HEK293 (cell line): ENCODE data around the gene REN.

Experiments
- CTCF ChIA-PET: fragments of 350-600 bp; formaldehyde crosslinking; extraction: SDS; loops from one replicate; lab custom pipeline; 2021; ENCODE audit warnings: antibody characterized with exemption; lab: Yijun Ruan, JAX
- POLR2A ChIA-PET: fragments of 300-600 bp; formaldehyde crosslinking; extraction: SDS; loops from one replicate; lab custom pipeline; 2020; ENCODE audit warnings: antibody characterized with exemption, inconsistent platforms; lab: Yijun Ruan, JAX
- H3K27ac ChIP-seq: fragments of 200-500 bp; sonication (Bioruptor generic); 2 replicates; pipeline ENCODE4 v1.5.1; 2014; ENCODE audit warnings: low read depth, low read length, control low read depth, inconsistent platforms; ENCODE audit errors: extremely low read depth
- H3K36me3 ChIP-seq, 2 experiments: fragments of 200-500 bp in 1 of 2; sonication (Bioruptor generic) in 1 of 2; 1 replicate in 1 of 2; 2 replicates in 1 of 2; pipeline ENCODE4 v1.5.1; 2014 to 2017; ENCODE audit warnings: inconsistent platforms in 2 of 2, low read length in 2 of 2; ENCODE audit not compliant: control insufficient read depth in 2 of 2, insufficient read depth in 1 of 2
- H3K4me1 ChIP-seq: fragments of 200-500 bp; sonication (Bioruptor generic); 2 replicates; pipeline ENCODE4 v1.5.1; 2014; ENCODE audit warnings: mild to moderate bottlenecking, low read length, inconsistent platforms; ENCODE audit not compliant: control insufficient read depth, insufficient read depth
- H3K4me3 ChIP-seq: 2 replicates; pipeline ENCODE4 v1.5.1; 2011; ENCODE audit warnings: low read depth, mild to moderate bottlenecking, control low read depth, low read length, moderate library complexity
- H3K9me3 ChIP-seq: fragments of 200-500 bp; sonication (Bioruptor generic); 2 replicates; pipeline ENCODE4 v1.5.1; 2014; ENCODE audit warnings: low read depth, low read length, inconsistent platforms; ENCODE audit not compliant: control insufficient read depth, insufficient read depth
- FEZF1 ChIP-seq: fragments of 450-650 bp; formaldehyde crosslinking; IDR thresholded peaks from 2 replicates; pipeline ENCODE4 v1.5.1; 2016; ENCODE audit warnings: missing biosample characterization, missing genetic modification characterization
- GLIS2 ChIP-seq: fragments of 450-650 bp; formaldehyde crosslinking; IDR thresholded peaks from 2 replicates; pipeline ENCODE4 v1.5.1; 2016; ENCODE audit warnings: missing biosample characterization, missing genetic modification characterization
- HOXA7 ChIP-seq: sonication (generic); formaldehyde crosslinking; IDR thresholded peaks from 2 replicates; pipeline ENCODE4 v1.8.1; 2022; ENCODE audit warnings: missing genetic modification reagents, borderline replicate concordance
- PATZ1 ChIP-seq: fragments of 450-650 bp; formaldehyde crosslinking; IDR thresholded peaks from 2 replicates; pipeline ENCODE4 v1.5.1; 2016; ENCODE audit warnings: missing biosample characterization, missing genetic modification characterization
- PRDM10 ChIP-seq: fragments of 450-650 bp; formaldehyde crosslinking; IDR thresholded peaks from 2 replicates; pipeline ENCODE4 v1.5.1; 2016; ENCODE audit warnings: missing biosample characterization, missing genetic modification characterization
- PRDM6 ChIP-seq: fragments of 450-650 bp; formaldehyde crosslinking; IDR thresholded peaks from 2 replicates; pipeline ENCODE4 v1.5.1; 2017; ENCODE audit warnings: missing biosample characterization, missing genetic modification characterization
- ZBTB1 ChIP-seq: fragments of 450-650 bp; formaldehyde crosslinking; IDR thresholded peaks from 2 replicates; pipeline ENCODE4 v1.5.1; 2016; ENCODE audit warnings: missing biosample characterization, missing genetic modification characterization
- ZBTB17 ChIP-seq: fragments of 450-650 bp; formaldehyde crosslinking; IDR thresholded peaks from 2 replicates; pipeline ENCODE4 v1.5.1; 2016; ENCODE audit warnings: missing biosample characterization, missing genetic modification characterization
- ZBTB26 ChIP-seq: fragments of 450-650 bp; formaldehyde crosslinking; optimal IDR thresholded peaks from 2 replicates; pipeline ENCODE3; 2016; ENCODE audit warnings: missing biosample characterization, mild to moderate bottlenecking, missing genetic modification characterization
- ZBTB49 ChIP-seq: fragments of 450-650 bp; formaldehyde crosslinking; IDR thresholded peaks from 2 replicates; pipeline ENCODE4 v1.5.1; 2016; ENCODE audit warnings: missing biosample characterization, missing genetic modification characterization, low read depth
- ZIC2 ChIP-seq: fragments of 450-650 bp; formaldehyde crosslinking; IDR thresholded peaks from 2 replicates; pipeline ENCODE4 v1.5.1; 2016; ENCODE audit warnings: missing biosample characterization, missing genetic modification characterization
- ZNF121 ChIP-seq: fragments of 450-650 bp; formaldehyde crosslinking; IDR thresholded peaks from 2 replicates; pipeline ENCODE4 v1.5.1; 2016; ENCODE audit warnings: missing biosample characterization, missing genetic modification characterization
- ZNF302 ChIP-seq: fragments of 450-650 bp; formaldehyde crosslinking; IDR thresholded peaks from 2 replicates; pipeline ENCODE4 v1.5.1; 2016; ENCODE audit warnings: missing biosample characterization, missing genetic modification characterization, low read depth
- ZNF391 ChIP-seq: fragments of 450-650 bp; formaldehyde crosslinking; IDR thresholded peaks from 2 replicates; pipeline ENCODE4 v1.5.1; 2016; ENCODE audit warnings: low read depth, missing biosample characterization, missing genetic modification characterization, borderline replicate concordance
- ZNF433 ChIP-seq: fragments of 450-650 bp; formaldehyde crosslinking; IDR thresholded peaks from 2 replicates; pipeline ENCODE4 v1.5.1; 2016; ENCODE audit warnings: missing biosample characterization, missing genetic modification characterization, low read depth
- ZNF449 ChIP-seq: fragments of 450-650 bp; formaldehyde crosslinking; IDR thresholded peaks from 2 replicates; pipeline ENCODE4 v1.5.1; 2017; ENCODE audit warnings: missing biosample characterization, mild to moderate bottlenecking, missing genetic modification characterization, moderate library complexity
- ZNF548 ChIP-seq: fragments of 450-650 bp; formaldehyde crosslinking; IDR thresholded peaks from 2 replicates; pipeline ENCODE4 v1.5.1; 2016; ENCODE audit warnings: missing biosample characterization, missing genetic modification characterization
- ZNF626 ChIP-seq: fragments of 450-650 bp; sonication (Bioruptor Pico); formaldehyde crosslinking; IDR thresholded peaks from 2 replicates; pipeline ENCODE4 v1.5.1; 2018; ENCODE audit warnings: missing biosample characterization, missing genetic modification characterization, inconsistent platforms
- ZNF654 ChIP-seq: fragments of 450-650 bp; formaldehyde crosslinking; IDR thresholded peaks from 2 replicates; pipeline ENCODE4 v1.5.1; 2016; ENCODE audit warnings: low read depth, missing biosample characterization, missing genetic modification characterization
- ZNF701 ChIP-seq: fragments of 450-650 bp; formaldehyde crosslinking; IDR thresholded peaks from 2 replicates; pipeline ENCODE4 v1.5.1; 2016; ENCODE audit warnings: missing biosample characterization, missing genetic modification characterization
- ZNF704 ChIP-seq: fragments of 450-650 bp; formaldehyde crosslinking; IDR thresholded peaks from 2 replicates; pipeline ENCODE4 v1.5.1; 2016; ENCODE audit warnings: missing biosample characterization, missing genetic modification characterization
- ZNF830 ChIP-seq: fragments of 450-650 bp; IDR thresholded peaks from 2 replicates; pipeline ENCODE4 v1.5.0; 2018; ENCODE audit warnings: missing biosample characterization, missing genetic modification characterization, low read depth, mild to moderate bottlenecking, moderate library complexity

REN gene

GRCh38 chr1:204211046-204211445, 44.9 kb upstream of the REN start (continued):
- TF ChIP-seq ZNF548 (tag by site-specific recombination) (no peak), FEZF1 (tag by site-specific recombination) (no peak)

GRCh38 chr1:204207136-204207616, 41.0 kb upstream of the REN start:
- H3K4me1 ChIP-seq = no peaks in the 10 kb centered on the region
- ChIA-PET POLR2A (no interaction called here), CTCF (interaction anchor here (0.5 to 3.2 kb wide), 61 partner anchors 8 to 1991 kb away, joined by 3 to 89 read pairs (median 5); partner anchors contain the start of genes GOLT1A, KISS1, PLEKHA6 and REN)
- H3K27ac ChIP-seq = no peak overlapping the region
- H3K36me3 ChIP-seq = no peaks in the 10 kb centered on the region
- no peaks in the 10 kb centered on the region for H3K9me3 ChIP-seq
- H3K4me3 ChIP-seq = no peak overlapping the region
- 0 out of 2 replicates have a peak, but pooled peaks have one; percentile 16 for TF ChIP-seq ZNF121 (tag by site-specific recombination)
- no peak for TF ChIP-seq ZBTB49 (tag by site-specific recombination)
- TF ChIP-seq ZNF704 (tag by site-specific recombination) = no peak
- no peak for TF ChIP-seq ZNF449 (tag by site-specific recombination)
- no peak for TF ChIP-seq ZNF830 (tag by site-specific recombination)
- TF ChIP-seq ZNF302 (tag by site-specific recombination) = no peak
- TF ChIP-seq ZNF701 (tag by site-specific recombination) = no peak
- TF ChIP-seq PATZ1 (tag by site-specific recombination) = no peak; the same call in 1 of the 2 replicates
- TF ChIP-seq ZNF626 (tag by site-specific recombination) = no peak
- peak; percentile 38; the same call in 1 of the 2 replicates for TF ChIP-seq GLIS2 (tag by site-specific recombination)
- no peak for TF ChIP-seq PRDM6 (tag by site-specific recombination)
- no peak for TF ChIP-seq ZBTB26 (tag by site-specific recombination)
- TF ChIP-seq PRDM10 (tag by site-specific recombination) = peak; percentile 94
- TF ChIP-seq ZBTB1 = no peak
- TF ChIP-seq ZNF391 = no peak
- TF ChIP-seq ZBTB17 (tag by site-specific recombination) = 0 out of 2 replicates have a peak, but pooled peaks have one; percentile 10
- TF ChIP-seq ZIC2 (tag by site-specific recombination) = peak; percentile 25; the same call in 1 of the 2 replicates
- no peak for TF ChIP-seq HOXA7 (CRISPR knock-in tag)
- TF ChIP-seq ZNF433 (tag by site-specific recombination) = no peak
- peak; percentile 43 for TF ChIP-seq ZNF654 (tag by site-specific recombination)
